ENCODE data around the gene ALAS1.

GRCh38 chr3:52150860-52151259 lies 47.1 kb upstream of the ALAS1 start:
- TF ChIP-seq CTCF (IDR thresholded peaks at IDR 0.05; ENCODE audit: low read depth, low read length) (no peak), POLR2A (IDR thresholded peaks at IDR 0.05; ENCODE audit: extremely low read depth, insufficient read length) (no peak)
